PC-9 (cell line): ENCODE results near the gene MOK. TPM values are rescaled to one million over a fixed set of nuclear protein-coding genes. Genes with fewer than 3 reads are reported as not detected.

Source experiments
- BruUV-seq: library from RNA; stranded (reverse); fragments of 400-500 nt; replicated peaks from 2 replicates; lab custom pipeline; 2021; lab: Mats Ljungman, UMichigan
- CTCF ChIA-PET: fragments of 300-600 bp; sonication (Branson Sonifier 250); formaldehyde crosslinking; loops from one replicate; lab custom pipeline; 2022; ENCODE audit warnings: antibody characterized with exemption; lab: Charles Lee
- POLR2A ChIA-PET: fragments of 300-600 bp; sonication (Branson Sonifier 250); formaldehyde crosslinking; loops from one replicate; lab custom pipeline; 2022; ENCODE audit warnings: antibody characterized with exemption; ENCODE audit not compliant: unreplicated experiment; lab: Charles Lee
- DNase-seq, 2 experiments: peaks; one replicate each; pipeline versions ENCODE4 v3.0.0 to v3.0.0-alpha.2; 2015 to 2022; ENCODE audit warnings: mixed read lengths in 1 of 2
- H2AFZ ChIP-seq: fragments of 200-600 bp; sonication (generic); 2 replicates; pipeline ENCODE4 v1.8.1; 2017; ENCODE audit warnings: antibody characterized with exemption
- H3F3A ChIP-seq: fragments of 200-600 bp; sonication (generic); 2 replicates; pipeline ENCODE4 v1.8.1; 2017; ENCODE audit warnings: antibody characterized with exemption, mild to moderate bottlenecking, low read depth; ENCODE audit not compliant: insufficient read depth
- H3K27ac ChIP-seq: fragments of 200-600 bp; sonication (generic); 2 replicates; pipeline ENCODE4 v1.6.1; 2016; ENCODE audit warnings: mixed run types
- H3K27me3 ChIP-seq: fragments of 200-600 bp; sonication (generic); 2 replicates; pipeline ENCODE4 v1.6.1; 2016; ENCODE audit warnings: low read depth, mixed run types; ENCODE audit not compliant: insufficient read depth
- H3K36me3 ChIP-seq: fragments of 200-600 bp; sonication (generic); 2 replicates; pipeline ENCODE4 v1.6.1; 2016; ENCODE audit warnings: low read depth, mixed run types
- H3K4me1 ChIP-seq: fragments of 200-600 bp; sonication (generic); replicated peaks from 2 replicates; pipeline ENCODE4 v1.6.1; 2016; ENCODE audit warnings: mixed run types; ENCODE audit not compliant: insufficient read depth
- H3K4me2 ChIP-seq: fragments of 200-600 bp; sonication (generic); 2 replicates; pipeline ENCODE4 v1.6.1; 2017; ENCODE audit warnings: mixed run types
- H3K4me3 ChIP-seq: fragments of 200-600 bp; sonication (generic); 2 replicates; pipeline ENCODE4 v1.6.1; 2016; ENCODE audit warnings: mixed run types
- H3K79me2 ChIP-seq: fragments of 200-600 bp; sonication (generic); 2 replicates; pipeline ENCODE4 v1.6.1; 2017; ENCODE audit warnings: low read depth, mixed run types
- H3K9me2 ChIP-seq: fragments of 200-600 bp; sonication (generic); 2 replicates; pipeline ENCODE4 v1.8.1; 2017; ENCODE audit warnings: mild to moderate bottlenecking; ENCODE audit not compliant: insufficient read depth
- H3K9me3 ChIP-seq: fragments of 200-600 bp; sonication (generic); 2 replicates; pipeline ENCODE4 v1.8.1; 2016; ENCODE audit warnings: low read depth; ENCODE audit not compliant: insufficient read depth
- H4K20me1 ChIP-seq: fragments of 200-600 bp; sonication (generic); 2 replicates; pipeline ENCODE4 v1.8.1; 2017; ENCODE audit not compliant: insufficient read depth
- CTCF ChIP-seq: fragments of 200-600 bp; sonication (generic); conservative IDR thresholded peaks from 2 replicates; pipeline ENCODE4 v1.6.1; 2017; ENCODE audit warnings: mixed run types, antibody characterized with exemption, mild to moderate bottlenecking, moderate library complexity
- EZH2 ChIP-seq: fragments of 200-600 bp; sonication (generic); IDR thresholded peaks from 2 replicates; pipeline ENCODE4 v1.8.0; 2017; ENCODE audit warnings: antibody characterized with exemption, low read depth
- intact Hi-C: fragments of 100-400 bp; cut with micrococcal nuclease; formaldehyde crosslinking; loops from one replicate; pipeline ENCODE4 v1.10.0; 2022; ENCODE audit not compliant: unreplicated experiment
- total RNA-seq: library from RNA; stranded (reverse); gene quantifications from 2 replicates; pipeline ENCODE4 v1.2.3, GENCODE V29; 2021

MOK gene
- total RNA-seq, 1 experiment from 2014 or later: 74.3 TPM

GRCh38 chr14:102207831-102208365, 97.1 kb downstream of the MOK start:
- intact Hi-C loops: no loop called here
- BruUV-seq: no TSS peak
- CTCF ChIA-PET: no interaction called here

GRCh38 chr14:102206918-102207317, 98.0 kb downstream of the MOK start:
- ChIA-PET CTCF (no interaction called here), POLR2A (no interaction called here)
- no peak for DNase-seq
- Histone ChIP-seq H2AFZ (no peak overlapping the region), H3K27ac (no peak overlapping the region), H3K79me2 (peaks cover 19% of the 10 kb centered on the region), H3K4me1 (no peaks in the 10 kb centered on the region), H3K9me2 (no peaks in the 10 kb centered on the region), H3K36me3 (peaks cover 19% of the 10 kb centered on the region), H3K9me3 (no peaks in the 10 kb centered on the region), H3K4me3 (no peak overlapping the region), H3F3A (peaks cover 3% of the 10 kb centered on the region; the same call in 1 of the 2 replicates), H3K4me2 (no peak overlapping the region), H3K27me3 (no peaks in the 10 kb centered on the region), H4K20me1 (peaks cover 11% of the 10 kb centered on the region; the same call in 1 of the 2 replicates)
- BruUV-seq: no TSS peak
- intact Hi-C loops: no loop called here
- TF ChIP-seq CTCF (0 out of 2 replicates have a peak, but pooled peaks have one; percentile 14), EZH2 (no peak)

More at GRCh38 chr14:102207831-102208365, 97.1 kb downstream of the MOK start:
- Histone ChIP-seq H2AFZ (no peak overlapping the region), H3K36me3 (peaks cover 21% of the 10 kb centered on the region), H3K27ac (no peak overlapping the region), H3K9me3 (no peaks in the 10 kb centered on the region), H3K27me3 (no peaks in the 10 kb centered on the region), H3K79me2 (peaks cover 10% of the 10 kb centered on the region), H3K4me1 (no peaks in the 10 kb centered on the region), H3K4me2 (no peak overlapping the region), H3F3A (peaks cover 3% of the 10 kb centered on the region; the same call in 1 of the 2 replicates), H4K20me1 (peaks cover 8% of the 10 kb centered on the region; the same call in 1 of the 2 replicates), H3K9me2 (no peaks in the 10 kb centered on the region), H3K4me3 (no peak overlapping the region)
- POLR2A ChIA-PET: no interaction called here
- no peak for TF ChIP-seq EZH2
- TF ChIP-seq CTCF: no peak
- DNase-seq: no peak

GRCh38 chr14:102205560-102205959, 99.4 kb downstream of the MOK start:
- Histone ChIP-seq H3K4me1 (no peaks in the 10 kb centered on the region), H3K27me3 (no peaks in the 10 kb centered on the region), H2AFZ (no peak overlapping the region), H4K20me1 (peaks cover 13% of the 10 kb centered on the region; the same call in 1 of the 2 replicates), H3K27ac (no peak overlapping the region), H3F3A (peaks cover 3% of the 10 kb centered on the region; the same call in 1 of the 2 replicates), H3K4me2 (no peak overlapping the region), H3K36me3 (peaks cover 19% of the 10 kb centered on the region), H3K4me3 (no peak overlapping the region), H3K9me2 (no peaks in the 10 kb centered on the region), H3K9me3 (no peaks in the 10 kb centered on the region), H3K79me2 (peaks cover 29% of the 10 kb centered on the region)
- intact Hi-C loops: no loop called here
- no peak for DNase-seq
- TF ChIP-seq CTCF: no peak
- no peak for TF ChIP-seq EZH2
- POLR2A ChIA-PET: no interaction called here
- CTCF ChIA-PET: no interaction called here
- no TSS peak for BruUV-seq
